AG04449 (cell line): ENCODE data around the gene RTCA.
"Not testable (repeated sequence)": the region's sequence is repeated elsewhere in the genome, so short reads cannot be mapped to it uniquely, and the experiment has no call there.

ENCODE experiments used
- CTCF ChIA-PET: fragments of 350-600 bp; formaldehyde crosslinking; extraction: SDS; loops from one replicate; lab custom pipeline; 2021; ENCODE audit warnings: antibody characterized with exemption; lab: Yijun Ruan, JAX
- POLR2A ChIA-PET: fragments of 400-600, 350-600 bp; formaldehyde crosslinking; extraction: SDS; loops from one replicate; lab custom pipeline; 2020; ENCODE audit warnings: antibody characterized with exemption, inconsistent platforms; lab: Yijun Ruan, JAX
- DNase-seq: peaks from one replicate; pipeline ENCODE4 v3.0.0-alpha.2; 2010; ENCODE audit warnings: low read depth, low spot score
- H3K4me3 ChIP-seq: 2 replicates; pipeline ENCODE4 v1.5.1; 2011; ENCODE audit warnings: low read depth, mild to moderate bottlenecking, control low read depth, low read length
- CTCF ChIP-seq: IDR thresholded peaks from one replicate; pipeline ENCODE4 v1.5.1; 2011; ENCODE audit warnings: mild to moderate bottlenecking, moderate library complexity, low read length, control low read depth, inconsistent platforms; ENCODE audit not compliant: insufficient read depth; ENCODE audit errors: missing control alignments

RTCA gene

GRCh38 chr1:100230765-100231164, 35.3 kb upstream of the RTCA start:
- ChIA-PET CTCF (no interaction called here), POLR2A (no interaction called here)
- no peak for DNase-seq
- H3K4me3 ChIP-seq: no peak overlapping the region
- no peak for TF ChIP-seq CTCF

- TF ChIP-seq CTCF: no peak
- H3K4me3 ChIP-seq: no peak overlapping the region
- ChIA-PET CTCF (no interaction called here), POLR2A (no interaction called here)
- no peak for DNase-seq
Measured at GRCh38 chr1:100231721-100232120, 34.3 kb upstream of the RTCA start.

- H3K4me3 ChIP-seq: no peak overlapping the region
- DNase-seq: no peak
- ChIA-PET CTCF (no interaction called here), POLR2A (no interaction called here)
- TF ChIP-seq CTCF: no peak
Measured at GRCh38 chr1:100232156-100232555, 33.9 kb upstream of the RTCA start.

- DNase-seq, POLR2A ChIA-PET, CTCF ChIA-PET, H3K4me3 ChIP-seq: not testable (repeated sequence)
Measured at GRCh38 chr1:100233566-100233965, 32.5 kb upstream of the RTCA start.

- H3K4me3 ChIP-seq: no peak overlapping the region
- POLR2A ChIA-PET: no interaction called here
- TF ChIP-seq CTCF: no peak
- CTCF ChIA-PET: interaction anchor here (1.1 kb wide), 1 partner anchor 16 kb away, joined by 3 read pairs; no protein-coding TSS in a partner anchor
- DNase-seq: no peak
Measured at GRCh38 chr1:100234432-100234831, 31.6 kb upstream of the RTCA start.

- TF ChIP-seq CTCF: no peak
- H3K4me3 ChIP-seq: no peak overlapping the region
- POLR2A ChIA-PET: no interaction called here
- no peak for DNase-seq
- CTCF ChIA-PET: no interaction called here
Measured at GRCh38 chr1:100237091-100237490, 28.9 kb upstream of the RTCA start.

GRCh38 chr1:100239961-100240360, 26.1 kb upstream of the RTCA start:
- no peak for DNase-seq
- no peak overlapping the region for H3K4me3 ChIP-seq
- ChIA-PET POLR2A (no interaction called here), CTCF (interaction anchor here (1.2 kb wide), 1 partner anchor 216 kb away, joined by 4 read pairs; no protein-coding TSS in a partner anchor)
- no peak for TF ChIP-seq CTCF
